Panc1 (cell line): ENCODE data around the gene PNLIPRP3. TPM values are rescaled to one million over a fixed set of nuclear protein-coding genes. Genes with fewer than 3 reads are reported as not detected.

Experiments
- ATAC-seq: fragments of 200-7000 bp; cut with Tn5 transposase; 2 replicates; pipeline ENCODE4 v1.9.1; 2020; ENCODE audit warnings: mild to moderate bottlenecking, moderate library complexity
- BruUV-seq: library from RNA; stranded (reverse); fragments of 400-500 nt; replicated peaks from 2 replicates; lab custom pipeline; 2021; lab: Mats Ljungman, UMichigan
- CTCF ChIA-PET: fragments of 300-600 bp; sonication (Branson Sonifier 250); formaldehyde crosslinking; loops from one replicate; lab custom pipeline; 2022; ENCODE audit warnings: antibody characterized with exemption; lab: Charles Lee
- POLR2A ChIA-PET: fragments of 300-600 bp; sonication (Branson Sonifier 250); formaldehyde crosslinking; loops from one replicate; lab custom pipeline; 2022; ENCODE audit warnings: antibody characterized with exemption; lab: Charles Lee
- DNase-seq: peaks from one replicate; pipeline ENCODE4 v3.0.0-alpha.2; 2010; ENCODE audit warnings: low read depth, low spot score
- H3K27ac ChIP-seq: 2 replicates; pipeline ENCODE4 v1.5.1; 2011; ENCODE audit warnings: mild to moderate bottlenecking, low read length, inconsistent platforms
- H3K27me3 ChIP-seq: fragments of 200-500 bp; sonication (Bioruptor generic); 2 replicates; pipeline ENCODE4 v1.6.0; 2014; ENCODE audit warnings: low read length, inconsistent platforms; ENCODE audit not compliant: control insufficient read depth, insufficient read depth
- H3K36me3 ChIP-seq: fragments of 200-500 bp; sonication (Bioruptor generic); 2 replicates; pipeline ENCODE4 v1.5.1; 2014; ENCODE audit warnings: inconsistent platforms, mild to moderate bottlenecking, low read length, moderate library complexity; ENCODE audit not compliant: control insufficient read depth, insufficient read depth
- H3K4me1 ChIP-seq: 2 replicates; pipeline ENCODE4 v1.5.1; 2011; ENCODE audit warnings: inconsistent platforms, mild to moderate bottlenecking, low read length, moderate library complexity; ENCODE audit not compliant: control insufficient read depth, insufficient read depth
- H3K4me3 ChIP-seq, 2 experiments: 2 replicates each; pipeline ENCODE4 v1.5.1; 2011 to 2012; ENCODE audit warnings: low read depth in 2 of 2, low read length in 2 of 2, mild to moderate bottlenecking in 2 of 2, inconsistent platforms in 1 of 2, moderate library complexity in 1 of 2
- H3K9me3 ChIP-seq: fragments of 200-500 bp; sonication (Bioruptor generic); 2 replicates; pipeline ENCODE4 v1.5.1; 2014; ENCODE audit warnings: low read depth, mild to moderate bottlenecking, inconsistent platforms, low read length, moderate library complexity; ENCODE audit not compliant: control insufficient read depth, insufficient read depth
- CTCF ChIP-seq: fragments of 450-650 bp; IDR thresholded peaks from 2 replicates; pipeline ENCODE4 v1.5.1; 2017; ENCODE audit warnings: mild to moderate bottlenecking
- POLR2AphosphoS5 ChIP-seq: IDR thresholded peaks from 2 replicates; pipeline ENCODE4 v1.6.1; 2012; ENCODE audit warnings: mild to moderate bottlenecking, low read depth, low read length, moderate library complexity
- SIN3A ChIP-seq: IDR thresholded peaks from 2 replicates; pipeline ENCODE4 v1.6.1; 2012; ENCODE audit warnings: low read depth, mild to moderate bottlenecking, low read length, moderate library complexity, borderline replicate concordance; ENCODE audit not compliant: insufficient read depth
- TCF7L2 ChIP-seq: IDR thresholded peaks from 2 replicates; pipeline ENCODE4 v1.6.1; 2011; ENCODE audit warnings: mild to moderate bottlenecking, low read depth, low read length, inconsistent platforms
- in situ Hi-C: cut with HindIII; loops from 2 replicates; pipeline ENCODE4 v1.10.0; 2016; ENCODE audit warnings: low sequenced_read_pairs, low pct_unique_long_range_greater_than_20kb
- intact Hi-C: fragments of 100-400 bp; cut with micrococcal nuclease; formaldehyde crosslinking; loops from one replicate; pipeline ENCODE4 v1.10.0; 2022; ENCODE audit not compliant: unreplicated experiment
- total RNA-seq: library from RNA; stranded (reverse); gene quantifications from one replicate; pipeline ENCODE4 v1.2.1, GENCODE V29; 2021; ENCODE audit not compliant: unreplicated experiment
- TF ChIP-seq, protein P1 (sequence below), 2 experiments: IDR thresholded peaks; 2 replicates each; pipeline ENCODE4 v1.6.1; 2011 to 2012; ENCODE audit warnings: low read depth in 2 of 2, control low read depth in 1 of 2, low read length in 1 of 2, mild to moderate bottlenecking in 1 of 2, moderate library complexity in 1 of 2; ENCODE audit not compliant: insufficient read depth in 1 of 2

Gene PNLIPRP3
- total RNA-seq, 1 experiment from 2014 or later, result not detected

DNA sequence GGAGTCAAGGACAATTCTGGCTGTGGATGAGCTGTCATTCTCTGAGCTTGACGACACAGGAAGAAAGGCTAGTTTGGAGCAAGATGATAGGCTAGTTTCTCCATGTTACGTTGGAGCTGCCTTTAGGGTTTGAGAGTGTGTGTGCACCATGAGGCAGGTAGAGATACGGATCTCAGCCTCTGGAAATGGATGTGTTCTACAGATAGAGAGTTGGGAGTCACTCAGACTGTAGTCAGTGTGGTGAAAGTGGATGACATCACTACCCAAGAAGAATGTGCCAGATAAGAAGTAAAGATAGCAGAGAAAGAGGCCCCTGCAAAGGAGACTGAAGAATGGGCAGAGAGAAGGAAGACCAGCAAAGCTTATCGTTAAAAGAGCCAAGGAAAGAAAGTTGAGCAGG lies 42.4 kb downstream of the PNLIPRP3 start:
- intact Hi-C loops, result loop anchor here (2.0 to 10.0 kb wide), 2 partner anchors 21 to 705 kb away; no protein-coding TSS in a partner anchor
- CTCF ChIA-PET, result no interaction called here
- no peak for DNase-seq

GRCh38 chr10:116470768-116471415 lies 43.2 kb downstream of the PNLIPRP3 start:
- Histone ChIP-seq H3K36me3 (no peaks in the 10 kb centered on the region), H3K27ac (no peak overlapping the region), H3K4me3 (no peak overlapping the region), H3K9me3 (no peaks in the 10 kb centered on the region), H3K27me3 (no peaks in the 10 kb centered on the region; the same call in none of the 2 replicates), H3K4me1 (no peaks in the 10 kb centered on the region)
- CTCF ChIA-PET, result no interaction called here
- in situ Hi-C loops, result no loop called here
- TF ChIP-seq CTCF, result peak; percentile 80
- no peak for TF ChIP-seq SIN3A
- ATAC-seq (peak; percentile 81; the same call in 1 of the 2 replicates), DNase-seq (no peak)
- no TSS peak for BruUV-seq
- intact Hi-C loops, result loop anchor here (2.0 to 10.0 kb wide), 2 partner anchors 20 to 704 kb away; no protein-coding TSS in a partner anchor
- POLR2A ChIA-PET, result no interaction called here

More for the DNA sequence above, 42.4 kb downstream of the PNLIPRP3 start:
- no peaks in the 10 kb centered on the region for H3K4me1 ChIP-seq
- POLR2A ChIA-PET, result interaction anchor here (0.6 to 0.7 kb wide), 2 partner anchors 695 to 722 kb away, joined by 3 to 7 read pairs; no protein-coding TSS in a partner anchor
- no peaks in the 10 kb centered on the region for H3K9me3 ChIP-seq
- no peak overlapping the region for H3K27ac ChIP-seq
- no peaks in the 10 kb centered on the region; the same call in none of the 2 replicates for H3K27me3 ChIP-seq
- H3K4me3 ChIP-seq, result no peak overlapping the region
- no peak for ATAC-seq
- H3K36me3 ChIP-seq, result no peaks in the 10 kb centered on the region
- no peak for TF ChIP-seq SIN3A
- TF ChIP-seq POLR2AphosphoS5, result no peak
- TF ChIP-seq, protein P1, sequence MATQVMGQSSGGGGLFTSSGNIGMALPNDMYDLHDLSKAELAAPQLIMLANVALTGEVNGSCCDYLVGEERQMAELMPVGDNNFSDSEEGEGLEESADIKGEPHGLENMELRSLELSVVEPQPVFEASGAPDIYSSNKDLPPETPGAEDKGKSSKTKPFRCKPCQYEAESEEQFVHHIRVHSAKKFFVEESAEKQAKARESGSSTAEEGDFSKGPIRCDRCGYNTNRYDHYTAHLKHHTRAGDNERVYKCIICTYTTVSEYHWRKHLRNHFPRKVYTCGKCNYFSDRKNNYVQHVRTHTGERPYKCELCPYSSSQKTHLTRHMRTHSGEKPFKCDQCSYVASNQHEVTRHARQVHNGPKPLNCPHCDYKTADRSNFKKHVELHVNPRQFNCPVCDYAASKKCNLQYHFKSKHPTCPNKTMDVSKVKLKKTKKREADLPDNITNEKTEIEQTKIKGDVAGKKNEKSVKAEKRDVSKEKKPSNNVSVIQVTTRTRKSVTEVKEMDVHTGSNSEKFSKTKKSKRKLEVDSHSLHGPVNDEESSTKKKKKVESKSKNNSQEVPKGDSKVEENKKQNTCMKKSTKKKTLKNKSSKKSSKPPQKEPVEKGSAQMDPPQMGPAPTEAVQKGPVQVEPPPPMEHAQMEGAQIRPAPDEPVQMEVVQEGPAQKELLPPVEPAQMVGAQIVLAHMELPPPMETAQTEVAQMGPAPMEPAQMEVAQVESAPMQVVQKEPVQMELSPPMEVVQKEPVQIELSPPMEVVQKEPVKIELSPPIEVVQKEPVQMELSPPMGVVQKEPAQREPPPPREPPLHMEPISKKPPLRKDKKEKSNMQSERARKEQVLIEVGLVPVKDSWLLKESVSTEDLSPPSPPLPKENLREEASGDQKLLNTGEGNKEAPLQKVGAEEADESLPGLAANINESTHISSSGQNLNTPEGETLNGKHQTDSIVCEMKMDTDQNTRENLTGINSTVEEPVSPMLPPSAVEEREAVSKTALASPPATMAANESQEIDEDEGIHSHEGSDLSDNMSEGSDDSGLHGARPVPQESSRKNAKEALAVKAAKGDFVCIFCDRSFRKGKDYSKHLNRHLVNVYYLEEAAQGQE (IDR thresholded peaks at IDR 0.05; ENCODE audit: insufficient read depth in 1 of 2, low read depth in 2 of 2, low read length in 1 of 2), result no peak
- no peak for TF ChIP-seq CTCF
- TF ChIP-seq TCF7L2, result no peak
- in situ Hi-C loops, result no loop called here
- BruUV-seq, result no TSS peak
